Lower leg skin (tissue), 3 donors: ENCODE data around the gene CEP112.

Experiments
- POLR2A ChIP-seq, 2 donors: fragments of 450-650 bp; IDR thresholded peaks; one replicate each; pipeline ENCODE4 v1.6.1; 2016 to 2017; ENCODE audit warnings: antibody characterized with exemption in 2 of 2, mild to moderate bottlenecking in 1 of 2, moderate library complexity in 1 of 2
- TF ChIP-seq, protein P1 (sequence below), 3 donors: fragments of 450-650 bp; IDR thresholded peaks; one replicate each; pipeline ENCODE4 v1.5.1; 2016; ENCODE audit warnings: antibody characterized with exemption in 3 of 3, mild to moderate bottlenecking in 3 of 3, moderate library complexity in 2 of 3

DNA sequence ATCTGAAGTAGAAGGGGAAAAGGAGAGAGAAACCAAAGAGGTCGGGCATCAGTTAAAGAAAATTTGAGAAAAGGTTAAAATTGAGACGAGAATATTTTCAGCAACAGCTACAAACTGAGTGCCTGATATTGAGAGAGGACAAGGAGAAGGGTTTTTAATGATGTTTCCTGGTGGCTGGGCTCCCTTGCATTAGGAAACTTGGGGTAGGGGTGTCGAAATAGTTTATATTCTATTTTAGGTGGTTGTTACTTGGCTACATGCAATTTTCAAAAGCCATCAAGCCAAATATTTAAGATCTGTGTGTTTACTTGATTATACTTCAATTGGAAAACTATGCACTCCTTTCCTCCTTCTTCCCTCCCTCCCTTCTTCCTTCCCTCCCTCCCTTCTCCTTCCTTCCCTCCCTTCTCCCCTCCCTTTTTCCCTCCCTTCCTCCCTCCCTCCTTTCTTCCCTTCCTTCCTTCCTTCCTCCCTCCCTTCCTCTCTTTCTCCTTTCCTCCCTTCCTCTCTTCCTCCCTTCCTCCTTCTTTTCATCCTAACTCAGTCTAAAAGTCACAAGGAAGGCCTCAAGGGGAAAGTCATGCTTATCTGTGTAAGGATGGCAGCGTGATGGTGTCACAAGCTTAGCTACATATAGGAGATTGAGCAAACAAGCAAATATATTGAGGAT is 39.1 kb upstream of the CEP112 start:
- TF ChIP-seq, protein P1, sequence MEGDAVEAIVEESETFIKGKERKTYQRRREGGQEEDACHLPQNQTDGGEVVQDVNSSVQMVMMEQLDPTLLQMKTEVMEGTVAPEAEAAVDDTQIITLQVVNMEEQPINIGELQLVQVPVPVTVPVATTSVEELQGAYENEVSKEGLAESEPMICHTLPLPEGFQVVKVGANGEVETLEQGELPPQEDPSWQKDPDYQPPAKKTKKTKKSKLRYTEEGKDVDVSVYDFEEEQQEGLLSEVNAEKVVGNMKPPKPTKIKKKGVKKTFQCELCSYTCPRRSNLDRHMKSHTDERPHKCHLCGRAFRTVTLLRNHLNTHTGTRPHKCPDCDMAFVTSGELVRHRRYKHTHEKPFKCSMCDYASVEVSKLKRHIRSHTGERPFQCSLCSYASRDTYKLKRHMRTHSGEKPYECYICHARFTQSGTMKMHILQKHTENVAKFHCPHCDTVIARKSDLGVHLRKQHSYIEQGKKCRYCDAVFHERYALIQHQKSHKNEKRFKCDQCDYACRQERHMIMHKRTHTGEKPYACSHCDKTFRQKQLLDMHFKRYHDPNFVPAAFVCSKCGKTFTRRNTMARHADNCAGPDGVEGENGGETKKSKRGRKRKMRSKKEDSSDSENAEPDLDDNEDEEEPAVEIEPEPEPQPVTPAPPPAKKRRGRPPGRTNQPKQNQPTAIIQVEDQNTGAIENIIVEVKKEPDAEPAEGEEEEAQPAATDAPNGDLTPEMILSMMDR (IDR thresholded peaks at IDR 0.05), result no peak
- no peak for TF ChIP-seq POLR2A (IDR thresholded peaks at IDR 0.05)
